Measurements from ENCODE around the gene ALAS1. TPM values are rescaled to one million over a fixed set of nuclear protein-coding genes. Genes with fewer than 3 reads are reported as not detected.

The ALAS1 gene
- total and polyA plus RNA-seq, 2 of the 13 experiments (the other 11 are each of a cell fraction or from before 2014, with no cell fraction given), result 36.0 to 43.2 TPM

DNA sequence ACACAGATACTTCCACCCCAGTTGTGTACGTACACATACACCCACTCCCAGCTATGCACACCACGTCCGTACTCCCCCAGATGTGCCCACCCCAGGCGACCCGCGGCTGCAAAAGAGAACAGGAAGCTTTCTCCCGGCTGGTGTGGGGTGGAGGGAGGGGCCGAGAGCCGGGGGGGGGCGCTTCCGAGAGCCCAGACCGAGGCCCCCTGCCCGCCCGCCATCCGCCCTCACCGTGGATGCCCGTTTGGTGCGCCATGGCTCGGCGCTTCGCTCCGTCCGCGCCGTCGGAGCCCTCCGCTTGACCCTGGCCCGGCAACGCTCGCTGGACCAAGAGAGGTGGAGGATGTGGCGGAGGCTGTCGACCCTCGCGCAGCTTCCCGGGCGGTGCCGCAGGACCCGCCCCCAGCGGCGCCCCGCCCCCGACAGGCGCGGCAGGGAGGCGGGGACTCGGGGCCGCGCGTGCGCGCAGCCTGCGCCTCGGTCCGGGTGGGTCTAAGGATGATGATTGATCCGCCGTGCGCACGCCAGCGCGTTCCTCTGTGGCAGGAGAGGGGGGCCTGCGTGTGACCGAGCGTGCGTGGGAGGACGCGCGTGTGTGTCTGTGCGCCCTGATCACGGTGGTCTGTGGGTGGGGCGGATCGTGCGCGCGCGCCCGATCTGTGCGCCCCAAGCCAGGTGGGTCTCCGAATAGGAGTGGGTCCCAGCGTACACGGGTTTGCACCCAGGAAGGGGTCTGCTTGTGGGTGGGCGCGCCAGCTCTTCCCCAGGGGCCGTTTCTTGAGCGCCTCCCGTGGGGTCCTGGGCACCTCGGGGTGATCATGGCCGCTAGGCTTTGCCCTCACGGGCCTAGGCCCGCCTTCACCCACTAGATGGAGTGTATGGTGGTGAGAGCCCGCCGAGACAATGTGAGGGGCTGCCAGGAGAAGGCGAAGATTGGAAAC, 41.1 kb downstream of the ALAS1 start, which contains the start of gene TWF2 (continued):
- TF ChIP-seq, protein P1, sequence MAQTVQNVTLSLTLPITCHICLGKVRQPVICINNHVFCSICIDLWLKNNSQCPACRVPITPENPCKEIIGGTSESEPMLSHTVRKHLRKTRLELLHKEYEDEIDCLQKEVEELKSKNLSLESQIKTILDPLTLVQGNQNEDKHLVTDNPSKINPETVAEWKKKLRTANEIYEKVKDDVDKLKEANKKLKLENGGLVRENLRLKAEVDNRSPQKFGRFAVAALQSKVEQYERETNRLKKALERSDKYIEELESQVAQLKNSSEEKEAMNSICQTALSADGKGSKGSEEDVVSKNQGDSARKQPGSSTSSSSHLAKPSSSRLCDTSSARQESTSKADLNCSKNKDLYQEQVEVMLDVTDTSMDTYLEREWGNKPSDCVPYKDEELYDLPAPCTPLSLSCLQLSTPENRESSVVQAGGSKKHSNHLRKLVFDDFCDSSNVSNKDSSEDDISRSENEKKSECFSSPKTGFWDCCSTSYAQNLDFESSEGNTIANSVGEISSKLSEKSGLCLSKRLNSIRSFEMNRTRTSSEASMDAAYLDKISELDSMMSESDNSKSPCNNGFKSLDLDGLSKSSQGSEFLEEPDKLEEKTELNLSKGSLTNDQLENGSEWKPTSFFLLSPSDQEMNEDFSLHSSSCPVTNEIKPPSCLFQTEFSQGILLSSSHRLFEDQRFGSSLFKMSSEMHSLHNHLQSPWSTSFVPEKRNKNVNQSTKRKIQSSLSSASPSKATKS (CRISPR knock-in tag; IDR thresholded peaks at IDR 0.05), result no peak
- TF ChIP-seq MYPOP (CRISPR knock-in tag; IDR thresholded peaks at IDR 0.05) (no peak), ZMYM4 (CRISPR knock-in tag; IDR thresholded peaks at IDR 0.05) (0 out of 2 replicates have a peak, but pooled peaks have one; percentile 38), SMARCC2 (IDR thresholded peaks at IDR 0.05) (no peak), REST (IDR thresholded peaks at IDR 0.05; ENCODE audit: borderline replicate concordance in 1 of 2, low read depth in 1 of 2, low read length in 2 of 2) (no peak), E2F2 (CRISPR knock-in tag; IDR thresholded peaks at IDR 0.05; ENCODE audit: borderline replicate concordance) (no peak), BRD4 (CRISPR knock-in tag; IDR thresholded peaks at IDR 0.05) (peak; percentile 93), ZNF816 (CRISPR knock-in tag; IDR thresholded peaks at IDR 0.05; ENCODE audit: borderline replicate concordance) (peak; percentile 15; the same call in 1 of the 2 replicates), MLXIP (CRISPR knock-in tag; IDR thresholded peaks at IDR 0.05; ENCODE audit: borderline replicate concordance) (no peak), NKX3-1 (CRISPR knock-in tag; IDR thresholded peaks at IDR 0.05) (peak; percentile 66; the same call in 1 of the 2 replicates), ZNF773 (CRISPR knock-in tag; IDR thresholded peaks at IDR 0.05; ENCODE audit: borderline replicate concordance) (no peak)
- TF ChIP-seq, protein P2, sequence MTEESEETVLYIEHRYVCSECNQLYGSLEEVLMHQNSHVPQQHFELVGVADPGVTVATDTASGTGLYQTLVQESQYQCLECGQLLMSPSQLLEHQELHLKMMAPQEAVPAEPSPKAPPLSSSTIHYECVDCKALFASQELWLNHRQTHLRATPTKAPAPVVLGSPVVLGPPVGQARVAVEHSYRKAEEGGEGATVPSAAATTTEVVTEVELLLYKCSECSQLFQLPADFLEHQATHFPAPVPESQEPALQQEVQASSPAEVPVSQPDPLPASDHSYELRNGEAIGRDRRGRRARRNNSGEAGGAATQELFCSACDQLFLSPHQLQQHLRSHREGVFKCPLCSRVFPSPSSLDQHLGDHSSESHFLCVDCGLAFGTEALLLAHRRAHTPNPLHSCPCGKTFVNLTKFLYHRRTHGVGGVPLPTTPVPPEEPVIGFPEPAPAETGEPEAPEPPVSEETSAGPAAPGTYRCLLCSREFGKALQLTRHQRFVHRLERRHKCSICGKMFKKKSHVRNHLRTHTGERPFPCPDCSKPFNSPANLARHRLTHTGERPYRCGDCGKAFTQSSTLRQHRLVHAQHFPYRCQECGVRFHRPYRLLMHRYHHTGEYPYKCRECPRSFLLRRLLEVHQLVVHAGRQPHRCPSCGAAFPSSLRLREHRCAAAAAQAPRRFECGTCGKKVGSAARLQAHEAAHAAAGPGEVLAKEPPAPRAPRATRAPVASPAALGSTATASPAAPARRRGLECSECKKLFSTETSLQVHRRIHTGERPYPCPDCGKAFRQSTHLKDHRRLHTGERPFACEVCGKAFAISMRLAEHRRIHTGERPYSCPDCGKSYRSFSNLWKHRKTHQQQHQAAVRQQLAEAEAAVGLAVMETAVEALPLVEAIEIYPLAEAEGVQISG (CRISPR knock-in tag; IDR thresholded peaks at IDR 0.05), result peak; percentile 55; the same call in 1 of the 2 replicates

All from HepG2 (cell line).